IMR-90 (cell line): ENCODE data around the gene GRIN2B. TPM values are rescaled to one million over a fixed set of nuclear protein-coding genes. Genes with fewer than 3 reads are reported as not detected.

ENCODE experiments used
- ATAC-seq: fragments of 200-7000 bp; cut with Tn5 transposase; 2 replicates; pipeline ENCODE4 v1.9.1; 2020; ENCODE audit warnings: low read depth, mild to moderate bottlenecking, moderate library complexity
- BruUV-seq: library from RNA; stranded (reverse); fragments of 400-500 nt; replicated peaks from 2 replicates; lab custom pipeline; 2021; lab: Mats Ljungman, UMichigan
- CTCF ChIA-PET: fragments of 300-600 bp; formaldehyde crosslinking; extraction: SDS; loops from one replicate; lab custom pipeline; 2021; ENCODE audit warnings: antibody characterized with exemption; lab: Yijun Ruan, JAX
- POLR2A ChIA-PET: fragments of 300-600 bp; sonication (Branson Sonifier 250); formaldehyde crosslinking; loops from one replicate; lab custom pipeline; 2022; ENCODE audit warnings: antibody characterized with exemption; ENCODE audit not compliant: unreplicated experiment; lab: Charles Lee
- DNase-seq: peaks from one replicate; pipeline ENCODE4 v3.0.0; 2013
- H2AFZ ChIP-seq: replicated peaks from 2 replicates; pipeline ENCODE3; 2013; ENCODE audit warnings: low read length, mild to moderate bottlenecking; ENCODE audit not compliant: poor library complexity
- H2AK5ac ChIP-seq: 2 replicates; pipeline ENCODE4 v1.6.1; 2013; ENCODE audit warnings: low read depth, low read length, inconsistent platforms
- H2AK9ac ChIP-seq: replicated peaks from 2 replicates; pipeline ENCODE3; 2013; ENCODE audit warnings: mild to moderate bottlenecking, low read depth, low read length, moderate library complexity; ENCODE audit not compliant: poor library complexity
- H2BK120ac ChIP-seq: 2 replicates; pipeline ENCODE4 v1.6.1; 2013; ENCODE audit warnings: low read depth, low read length, inconsistent platforms
- H2BK15ac ChIP-seq: 3 replicates; pipeline ENCODE4 v1.6.1; 2013; ENCODE audit warnings: low read depth, low read length, inconsistent platforms
- H2BK20ac ChIP-seq: 2 replicates; pipeline ENCODE4 v1.6.1; 2013; ENCODE audit warnings: low read depth, mild to moderate bottlenecking, inconsistent platforms, low read length, moderate library complexity
- H2BK5ac ChIP-seq: 2 replicates; pipeline ENCODE4 v1.6.1; 2013; ENCODE audit warnings: mild to moderate bottlenecking, low read depth, low read length, inconsistent platforms; ENCODE audit not compliant: poor library complexity, severe bottlenecking
- H3K14ac ChIP-seq: replicated peaks from 2 replicates; pipeline ENCODE4 v1.6.1; 2013; ENCODE audit warnings: low read depth, low read length, inconsistent platforms
- H3K18ac ChIP-seq: 2 replicates; pipeline ENCODE4 v1.6.1; 2013; ENCODE audit warnings: low read depth, low read length, control low read depth
- H3K23ac ChIP-seq: 2 replicates; pipeline ENCODE4 v1.6.1; 2013; ENCODE audit warnings: low read depth, low read length, inconsistent platforms
- H3K27ac ChIP-seq: 2 replicates; pipeline ENCODE4 v1.5.1; 2013; ENCODE audit warnings: mild to moderate bottlenecking, control low read depth, low read length; ENCODE audit not compliant: insufficient read depth
- H3K27me3 ChIP-seq: 2 replicates; pipeline ENCODE4 v1.6.1; 2013; ENCODE audit warnings: low read length; ENCODE audit not compliant: control insufficient read depth, insufficient read depth
- H3K36me3 ChIP-seq: 2 replicates; pipeline ENCODE4 v1.6.1; 2013; ENCODE audit warnings: low read length, mixed read lengths; ENCODE audit not compliant: control insufficient read depth, insufficient read depth
- H3K4ac ChIP-seq: 2 replicates; pipeline ENCODE4 v1.6.1; 2013; ENCODE audit warnings: low read depth, low read length, inconsistent platforms
- H3K4me1 ChIP-seq: 2 replicates; pipeline ENCODE4 v1.6.1; 2013; ENCODE audit warnings: low read length, mixed read lengths; ENCODE audit not compliant: control insufficient read depth, insufficient read depth
- H3K4me2 ChIP-seq: 2 replicates; pipeline ENCODE4 v1.6.1; 2013; ENCODE audit warnings: low read depth, mild to moderate bottlenecking, control low read depth, low read length, moderate library complexity
- H3K4me3 ChIP-seq: 2 replicates; pipeline ENCODE4 v1.5.1; 2013; ENCODE audit warnings: low read depth, mild to moderate bottlenecking, control low read depth, low read length, moderate library complexity; ENCODE audit not compliant: insufficient read depth
- H3K56ac ChIP-seq: 2 replicates; pipeline ENCODE4 v1.6.1; 2013; ENCODE audit warnings: low read length, inconsistent platforms; ENCODE audit not compliant: insufficient read depth; ENCODE audit errors: extremely low read depth
- H3K79me1 ChIP-seq, 2 experiments: 2 replicates each; pipeline ENCODE4 v1.6.1; 2013; ENCODE audit warnings: low read length in 2 of 2, inconsistent platforms in 1 of 2, low read depth in 1 of 2
- H3K9ac ChIP-seq: 2 replicates; pipeline ENCODE4 v1.6.1; 2013; ENCODE audit warnings: low read depth, low read length, control low read depth
- H3K9me1 ChIP-seq: 2 replicates; pipeline ENCODE4 v1.6.1; 2013; ENCODE audit warnings: low read length, inconsistent platforms; ENCODE audit not compliant: insufficient read depth
- H3K9me3 ChIP-seq: 2 replicates; pipeline ENCODE4 v1.6.1; 2013; ENCODE audit warnings: low read length; ENCODE audit not compliant: control insufficient read depth, insufficient read depth
- H4K20me1 ChIP-seq: 2 replicates; pipeline ENCODE4 v1.6.1; 2013; ENCODE audit warnings: low read length, inconsistent platforms; ENCODE audit not compliant: insufficient read depth
- H4K5ac ChIP-seq: 2 replicates; pipeline ENCODE4 v1.6.1; 2013; ENCODE audit warnings: mild to moderate bottlenecking, low read depth, low read length, control low read depth
- H4K8ac ChIP-seq, 2 experiments: 2 replicates each; pipeline ENCODE4 v1.6.1; 2013; ENCODE audit warnings: low read depth in 2 of 2, low read length in 2 of 2, control low read depth in 1 of 2, inconsistent platforms in 1 of 2
- H4K91ac ChIP-seq: 2 replicates; pipeline ENCODE4 v1.6.1; 2013; ENCODE audit warnings: low read depth, low read length, inconsistent platforms; ENCODE audit not compliant: insufficient read depth
- BHLHE40 ChIP-seq: fragments of 150-350 bp; IDR thresholded peaks from 2 replicates; pipeline ENCODE4 v1.6.1; 2016; ENCODE audit warnings: mild to moderate bottlenecking, low read depth, low read length
- CEBPB ChIP-seq: IDR thresholded peaks from 2 replicates; pipeline ENCODE4 v1.6.1; 2012; ENCODE audit warnings: low read depth, low read length, improper control_type of control experiment
- CHD1 ChIP-seq: IDR thresholded peaks from 2 replicates; pipeline ENCODE4 v1.6.1; 2012; ENCODE audit warnings: low read depth, low read length, improper control_type of control experiment
- FOS ChIP-seq: fragments of 150-350 bp; IDR thresholded peaks from 2 replicates; pipeline ENCODE4 v1.6.1; 2016; ENCODE audit warnings: low read depth, low read length
- MAFK ChIP-seq: IDR thresholded peaks from 2 replicates; pipeline ENCODE4 v1.6.1; 2012; ENCODE audit warnings: low read depth, low read length, improper control_type of control experiment
- MAZ ChIP-seq: IDR thresholded peaks from 2 replicates; pipeline ENCODE4 v1.6.1; 2012; ENCODE audit warnings: low read depth, mild to moderate bottlenecking, low read length, improper control_type of control experiment, moderate library complexity, borderline replicate concordance
- MXI1 ChIP-seq: IDR thresholded peaks from 2 replicates; pipeline ENCODE4 v1.6.1; 2012; ENCODE audit warnings: low read depth, mild to moderate bottlenecking, low read length, moderate library complexity, borderline replicate concordance
- NFE2L2 ChIP-seq: fragments of 150-350 bp; IDR thresholded peaks from 2 replicates; pipeline ENCODE4 v1.6.1; 2016; ENCODE audit warnings: low read depth, mild to moderate bottlenecking, low read length
- POLR2A ChIP-seq: IDR thresholded peaks from 2 replicates; pipeline ENCODE4 v1.6.1; 2012; ENCODE audit warnings: mild to moderate bottlenecking, low read depth, low read length
- RAD21 ChIP-seq: IDR thresholded peaks from 2 replicates; pipeline ENCODE4 v1.6.1; 2012; ENCODE audit warnings: low read length, improper control_type of control experiment
- RCOR1 ChIP-seq: IDR thresholded peaks from 2 replicates; pipeline ENCODE4 v1.6.1; 2012; ENCODE audit warnings: mild to moderate bottlenecking, low read length, improper control_type of control experiment; ENCODE audit not compliant: insufficient replicate concordance
- RFX5 ChIP-seq: IDR thresholded peaks from 2 replicates; pipeline ENCODE4 v1.8.0; 2012; ENCODE audit warnings: low read depth, mild to moderate bottlenecking, low read length, moderate library complexity
- SMC3 ChIP-seq: fragments of 150-350 bp; IDR thresholded peaks from 2 replicates; pipeline ENCODE4 v1.6.1; 2016; ENCODE audit warnings: low read depth, mild to moderate bottlenecking, antibody characterized with exemption, low read length, moderate library complexity
- WGBS, 2 experiments: methylation state at CpG; one replicate each; pipeline versions ENCODE4 v1.1.5 to v1.1.7; 2013; ENCODE audit warnings: missing lambda C conversion rate in 2 of 2; ENCODE audit not compliant: insufficient read length in 1 of 2; ENCODE audit errors: extremely low coverage in 2 of 2; 5-methylcytosine and 5-hydroxymethylcytosine counted together
- dilution Hi-C: fragments of 300-500 bp; cut with HindIII; formaldehyde crosslinking; loops from one replicate; pipeline ENCODE4 v1.14.3; 2018; ENCODE audit warnings: low sequenced_read_pairs; ENCODE audit not compliant: unreplicated experiment
- in situ Hi-C: fragments of 300-500 bp; cut with MboI; formaldehyde crosslinking; loops from 3 replicates; pipeline ENCODE4 v1.14.3; 2019; ENCODE audit warnings: low sequenced_read_pairs, inconsistent platforms, mixed read lengths
- intact Hi-C: fragments of 100-400 bp; cut with micrococcal nuclease; formaldehyde crosslinking; loops from 2 replicates; pipeline ENCODE4 v1.10.0; 2022
- polyA plus RNA-seq, 3 experiments: library from polyadenylated mRNA; depleted of rRNA; stranded (reverse); fragments of >200 nt; gene quantifications; 2 replicates each; pipeline ENCODE4 v1.2.3, GENCODE V29; 2012; ENCODE audit warnings: low replicate concordance in 1 of 3
- total RNA-seq: library from RNA; depleted of rRNA; stranded (reverse); fragments of >200 nt; gene quantifications from 2 replicates; pipeline ENCODE4 v1.2.3, GENCODE V29; 2012
- TF ChIP-seq, protein P1 (sequence below): fragments of 150-350 bp; IDR thresholded peaks from 2 replicates; pipeline ENCODE4 v1.6.1; 2016; ENCODE audit warnings: low read depth, mild to moderate bottlenecking, low read length, moderate library complexity, borderline replicate concordance
- TF ChIP-seq, protein P2 (sequence below): conservative IDR thresholded peaks from 2 replicates; pipeline ENCODE4 v1.5.1; 2012; ENCODE audit warnings: mild to moderate bottlenecking, low read depth, low read length, improper control_type of control experiment
- TF ChIP-seq, protein P3 (sequence below): fragments of 150-350 bp; IDR thresholded peaks from 2 replicates; pipeline ENCODE4 v1.6.1; 2017; ENCODE audit warnings: mild to moderate bottlenecking, antibody characterized with exemption, low read length, low read depth

Gene GRIN2B
- total and polyA plus RNA-seq, 2 of the 4 experiments (the other 2 are of a cell fraction) = under 0.01 TPM; not detected in 1

DNA sequence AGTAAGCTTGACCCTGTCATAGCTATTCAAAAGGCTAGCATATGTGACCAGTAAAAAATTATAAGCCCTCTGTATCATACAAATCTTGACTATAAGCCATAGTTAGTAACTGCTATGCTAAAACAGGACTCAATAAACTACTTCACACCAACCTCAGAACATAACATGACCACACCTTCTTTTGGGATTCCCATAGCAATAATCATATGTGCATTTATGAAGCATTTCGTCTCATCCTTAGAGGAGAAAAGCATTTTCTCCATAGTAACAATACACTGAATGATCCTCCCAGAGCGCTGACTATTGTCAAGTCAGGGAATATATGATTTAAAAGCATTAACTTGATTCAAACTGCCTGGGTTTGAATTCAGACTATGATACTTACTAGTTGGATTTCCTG, 46.2 kb downstream of the GRIN2B start:
- H3K4me2 ChIP-seq = no peak overlapping the region
- H4K5ac ChIP-seq = no peak overlapping the region
- intact Hi-C loops (no loop called here), in situ Hi-C loops (no loop called here), dilution Hi-C loops (no loop called here)
- no peak overlapping the region for H3K4me3 ChIP-seq
- CTCF ChIA-PET = no interaction called here
- H2AK5ac ChIP-seq = no peak overlapping the region
- no peaks in the 10 kb centered on the region for H3K79me1 ChIP-seq
- no peak overlapping the region for H3K56ac ChIP-seq
- ATAC-seq (no peak), DNase-seq (no peak)
- H3K27ac ChIP-seq = no peak overlapping the region
- peaks cover 6% of the 10 kb centered on the region for H3K9me3 ChIP-seq
- H2BK20ac ChIP-seq = no peak overlapping the region
- H3K23ac ChIP-seq = no peak overlapping the region
- no peaks in the 10 kb centered on the region for H3K4me1 ChIP-seq
- H4K20me1 ChIP-seq = no peaks in the 10 kb centered on the region
- no peak overlapping the region for H3K18ac ChIP-seq
- no peak overlapping the region for H2BK5ac ChIP-seq
- POLR2A ChIA-PET = no interaction called here
- H2AK9ac ChIP-seq = no peak overlapping the region
- H4K91ac ChIP-seq = no peak overlapping the region
- H2BK120ac ChIP-seq = no peak overlapping the region
- no TSS peak for BruUV-seq
- no peak overlapping the region for H4K8ac ChIP-seq
- H2BK15ac ChIP-seq = no peak overlapping the region
- no peak overlapping the region for H2AFZ ChIP-seq
- H3K14ac ChIP-seq = no peak overlapping the region
- H3K9me1 ChIP-seq = no peaks in the 10 kb centered on the region
- no peak overlapping the region for H3K4ac ChIP-seq
- WGBS, 2 experiments = no CpG with 5 or more reads among the region's 2 CpGs
- H3K36me3 ChIP-seq = no peaks in the 10 kb centered on the region
- no peak overlapping the region for H3K9ac ChIP-seq
- no peaks in the 10 kb centered on the region for H3K27me3 ChIP-seq
- TF ChIP-seq MAZ (no peak), SMC3 (no peak), CEBPB (no peak), MXI1 (no peak), RAD21 (no peak), BHLHE40 (no peak), FOS (no peak), RCOR1 (no peak), NFE2L2 (no peak), MAFK (no peak), POLR2A (no peak), RFX5 (no peak), CHD1 (no peak)
- TF ChIP-seq, protein P1, sequence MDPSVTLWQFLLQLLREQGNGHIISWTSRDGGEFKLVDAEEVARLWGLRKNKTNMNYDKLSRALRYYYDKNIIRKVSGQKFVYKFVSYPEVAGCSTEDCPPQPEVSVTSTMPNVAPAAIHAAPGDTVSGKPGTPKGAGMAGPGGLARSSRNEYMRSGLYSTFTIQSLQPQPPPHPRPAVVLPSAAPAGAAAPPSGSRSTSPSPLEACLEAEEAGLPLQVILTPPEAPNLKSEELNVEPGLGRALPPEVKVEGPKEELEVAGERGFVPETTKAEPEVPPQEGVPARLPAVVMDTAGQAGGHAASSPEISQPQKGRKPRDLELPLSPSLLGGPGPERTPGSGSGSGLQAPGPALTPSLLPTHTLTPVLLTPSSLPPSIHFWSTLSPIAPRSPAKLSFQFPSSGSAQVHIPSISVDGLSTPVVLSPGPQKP = no peak
- TF ChIP-seq, protein P2, sequence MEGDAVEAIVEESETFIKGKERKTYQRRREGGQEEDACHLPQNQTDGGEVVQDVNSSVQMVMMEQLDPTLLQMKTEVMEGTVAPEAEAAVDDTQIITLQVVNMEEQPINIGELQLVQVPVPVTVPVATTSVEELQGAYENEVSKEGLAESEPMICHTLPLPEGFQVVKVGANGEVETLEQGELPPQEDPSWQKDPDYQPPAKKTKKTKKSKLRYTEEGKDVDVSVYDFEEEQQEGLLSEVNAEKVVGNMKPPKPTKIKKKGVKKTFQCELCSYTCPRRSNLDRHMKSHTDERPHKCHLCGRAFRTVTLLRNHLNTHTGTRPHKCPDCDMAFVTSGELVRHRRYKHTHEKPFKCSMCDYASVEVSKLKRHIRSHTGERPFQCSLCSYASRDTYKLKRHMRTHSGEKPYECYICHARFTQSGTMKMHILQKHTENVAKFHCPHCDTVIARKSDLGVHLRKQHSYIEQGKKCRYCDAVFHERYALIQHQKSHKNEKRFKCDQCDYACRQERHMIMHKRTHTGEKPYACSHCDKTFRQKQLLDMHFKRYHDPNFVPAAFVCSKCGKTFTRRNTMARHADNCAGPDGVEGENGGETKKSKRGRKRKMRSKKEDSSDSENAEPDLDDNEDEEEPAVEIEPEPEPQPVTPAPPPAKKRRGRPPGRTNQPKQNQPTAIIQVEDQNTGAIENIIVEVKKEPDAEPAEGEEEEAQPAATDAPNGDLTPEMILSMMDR = no peak
- TF ChIP-seq, protein P3, sequence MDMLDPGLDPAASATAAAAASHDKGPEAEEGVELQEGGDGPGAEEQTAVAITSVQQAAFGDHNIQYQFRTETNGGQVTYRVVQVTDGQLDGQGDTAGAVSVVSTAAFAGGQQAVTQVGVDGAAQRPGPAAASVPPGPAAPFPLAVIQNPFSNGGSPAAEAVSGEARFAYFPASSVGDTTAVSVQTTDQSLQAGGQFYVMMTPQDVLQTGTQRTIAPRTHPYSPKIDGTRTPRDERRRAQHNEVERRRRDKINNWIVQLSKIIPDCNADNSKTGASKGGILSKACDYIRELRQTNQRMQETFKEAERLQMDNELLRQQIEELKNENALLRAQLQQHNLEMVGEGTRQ = no peak
